Breast epithelium (tissue), 3 donors: ENCODE measurements around the gene SERPINA3.

Source experiments
- POLR2A ChIP-seq: fragments of 450-650 bp; IDR thresholded peaks from one replicate; pipeline ENCODE4 v1.6.1; 2016; ENCODE audit warnings: antibody characterized with exemption, mild to moderate bottlenecking, moderate library complexity
- POLR2AphosphoS5 ChIP-seq, 3 donors: sonication (generic); formaldehyde crosslinking; IDR thresholded peaks; one replicate each; pipeline ENCODE4 v1.6.1; 2017; ENCODE audit warnings: antibody characterized with exemption in 3 of 3
- TF ChIP-seq, protein P1 (sequence below), 3 donors: fragments of 450-650 bp; IDR thresholded peaks; one replicate each; pipeline ENCODE4 v1.5.1; 2016 to 2017; ENCODE audit warnings: antibody characterized with exemption in 3 of 3, mild to moderate bottlenecking in 3 of 3, moderate library complexity in 3 of 3

DNA sequence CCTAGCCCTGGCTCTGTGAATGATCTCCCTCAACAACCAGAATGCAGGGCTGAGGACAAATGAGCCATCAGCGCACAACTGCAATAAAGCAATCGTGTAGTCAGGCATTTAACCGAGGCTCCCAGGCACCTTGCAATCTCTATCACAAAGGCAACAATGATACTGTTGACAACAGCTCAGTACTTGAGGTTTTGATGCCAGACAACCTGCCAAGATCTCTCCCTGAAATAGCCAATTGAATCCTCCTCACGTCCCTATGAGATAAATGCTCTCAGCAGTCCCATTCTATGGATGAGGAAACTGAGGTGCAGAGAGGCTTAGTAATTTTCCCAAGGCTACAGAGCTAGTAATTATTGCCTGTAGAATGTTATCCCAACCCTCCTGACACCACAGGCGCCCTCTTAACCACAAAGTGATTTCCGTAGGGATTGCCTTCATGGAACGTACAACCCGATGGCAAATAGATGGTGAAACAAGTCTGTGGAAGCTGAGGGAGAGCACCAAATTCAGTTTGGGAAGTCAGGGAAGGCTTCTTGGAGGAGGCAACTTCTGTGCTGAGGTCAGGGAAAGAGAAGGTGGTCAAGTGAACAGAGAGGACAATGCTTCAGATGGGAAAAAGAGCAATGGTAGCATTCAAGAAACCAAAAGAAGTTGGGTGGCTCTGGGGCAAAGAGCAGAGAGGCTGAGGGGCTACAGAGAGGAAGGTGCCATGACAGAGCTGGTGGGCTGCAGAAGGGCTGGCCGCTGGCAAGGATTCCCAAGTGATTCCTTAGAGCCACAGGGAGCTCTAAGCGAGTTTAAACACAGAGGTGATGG, 12.6 kb downstream of the SERPINA3 start:
- no peak for TF ChIP-seq POLR2A
- TF ChIP-seq, protein P1, sequence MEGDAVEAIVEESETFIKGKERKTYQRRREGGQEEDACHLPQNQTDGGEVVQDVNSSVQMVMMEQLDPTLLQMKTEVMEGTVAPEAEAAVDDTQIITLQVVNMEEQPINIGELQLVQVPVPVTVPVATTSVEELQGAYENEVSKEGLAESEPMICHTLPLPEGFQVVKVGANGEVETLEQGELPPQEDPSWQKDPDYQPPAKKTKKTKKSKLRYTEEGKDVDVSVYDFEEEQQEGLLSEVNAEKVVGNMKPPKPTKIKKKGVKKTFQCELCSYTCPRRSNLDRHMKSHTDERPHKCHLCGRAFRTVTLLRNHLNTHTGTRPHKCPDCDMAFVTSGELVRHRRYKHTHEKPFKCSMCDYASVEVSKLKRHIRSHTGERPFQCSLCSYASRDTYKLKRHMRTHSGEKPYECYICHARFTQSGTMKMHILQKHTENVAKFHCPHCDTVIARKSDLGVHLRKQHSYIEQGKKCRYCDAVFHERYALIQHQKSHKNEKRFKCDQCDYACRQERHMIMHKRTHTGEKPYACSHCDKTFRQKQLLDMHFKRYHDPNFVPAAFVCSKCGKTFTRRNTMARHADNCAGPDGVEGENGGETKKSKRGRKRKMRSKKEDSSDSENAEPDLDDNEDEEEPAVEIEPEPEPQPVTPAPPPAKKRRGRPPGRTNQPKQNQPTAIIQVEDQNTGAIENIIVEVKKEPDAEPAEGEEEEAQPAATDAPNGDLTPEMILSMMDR (IDR thresholded peaks at IDR 0.05) = no peak
- TF ChIP-seq POLR2AphosphoS5 (IDR thresholded peaks at IDR 0.05) = no peak
